ENCODE measurements around the gene UCP2.
"Not testable (repeated sequence)": the region's sequence is repeated elsewhere in the genome, so short reads cannot be mapped to it uniquely, and the experiment has no call there.

Gene UCP2

DNA sequence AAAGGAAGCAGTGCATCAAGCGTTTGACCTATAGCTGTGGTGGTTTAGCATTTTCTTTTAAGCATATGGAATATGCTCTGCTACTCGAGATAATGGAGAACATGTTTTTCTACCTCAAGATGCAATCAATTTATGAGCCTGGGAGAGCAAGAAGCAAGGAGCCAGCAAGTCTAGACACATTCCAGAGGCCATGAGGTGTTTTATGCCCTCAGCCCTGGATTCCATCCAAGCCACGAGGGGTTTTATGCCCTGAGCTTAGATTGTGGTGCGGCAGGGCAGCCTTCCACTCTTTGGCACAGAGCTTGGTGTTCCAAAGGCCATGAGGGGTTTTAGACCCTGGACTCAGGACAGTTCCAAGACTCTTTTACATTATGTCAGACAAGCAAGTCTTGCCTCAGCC is 43.5 kb downstream of the UCP2 start:
- no peak for DNase-seq

DNA sequence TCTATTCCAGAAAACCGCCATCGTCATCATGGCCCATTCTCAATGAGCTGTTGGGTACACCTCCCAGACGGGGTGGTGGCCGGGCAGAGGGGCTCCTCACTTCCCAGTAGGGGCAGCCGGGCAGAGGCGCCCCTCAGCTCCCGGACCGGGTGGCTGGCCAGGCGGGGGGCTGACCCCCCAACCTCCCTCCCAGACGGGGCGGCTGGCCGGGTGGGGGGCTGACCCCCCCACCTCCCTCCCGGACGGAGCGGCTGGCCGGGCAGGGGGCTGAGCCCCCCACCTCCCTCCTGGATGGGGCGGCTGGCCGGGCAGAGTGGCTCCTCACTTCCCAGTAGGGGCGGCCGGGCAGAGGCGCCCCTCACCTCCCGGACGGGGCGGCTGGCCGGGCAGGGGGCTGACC is 46.6 kb downstream of the UCP2 start:
- not testable (repeated sequence) for DNase-seq

DNA sequence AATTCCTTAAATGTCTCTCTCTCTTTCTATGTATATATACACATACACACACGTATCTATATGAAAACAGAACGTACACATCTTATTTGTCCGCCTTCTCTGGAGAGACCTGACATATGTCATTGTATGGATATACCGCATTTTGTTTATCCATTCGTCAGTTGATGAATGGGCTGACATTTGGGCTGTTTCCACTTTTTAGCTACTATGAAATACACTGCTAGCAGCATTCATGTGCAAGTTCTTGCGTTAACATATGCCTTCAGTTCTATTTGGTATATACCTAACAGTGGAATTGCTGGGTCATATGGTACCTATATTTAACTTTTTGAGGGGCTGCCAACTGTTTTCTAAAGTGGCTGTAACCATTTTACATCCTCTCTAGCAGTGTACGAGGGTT is 49.9 kb downstream of the UCP2 start:
- DNase-seq, result no peak

DNA sequence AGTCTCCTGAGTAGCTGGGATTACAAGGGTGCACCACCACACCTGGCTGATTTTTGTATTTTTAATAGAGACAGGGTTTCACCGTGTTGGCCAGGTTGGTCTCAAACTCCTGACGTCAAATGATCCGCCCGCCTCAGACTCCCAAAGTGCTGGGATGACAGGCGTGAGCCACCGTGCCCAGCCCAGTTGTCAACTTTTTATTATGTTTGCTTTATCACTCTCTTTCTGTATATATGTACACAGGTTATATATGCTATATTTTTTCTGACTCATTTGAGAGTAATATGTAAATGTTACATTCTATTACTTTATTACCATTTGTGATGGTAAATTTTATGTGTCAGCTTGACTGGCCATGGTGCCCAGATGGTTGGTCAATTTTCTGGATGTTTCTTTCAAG is 50.7 kb downstream of the UCP2 start:
- no peak for DNase-seq

DNA sequence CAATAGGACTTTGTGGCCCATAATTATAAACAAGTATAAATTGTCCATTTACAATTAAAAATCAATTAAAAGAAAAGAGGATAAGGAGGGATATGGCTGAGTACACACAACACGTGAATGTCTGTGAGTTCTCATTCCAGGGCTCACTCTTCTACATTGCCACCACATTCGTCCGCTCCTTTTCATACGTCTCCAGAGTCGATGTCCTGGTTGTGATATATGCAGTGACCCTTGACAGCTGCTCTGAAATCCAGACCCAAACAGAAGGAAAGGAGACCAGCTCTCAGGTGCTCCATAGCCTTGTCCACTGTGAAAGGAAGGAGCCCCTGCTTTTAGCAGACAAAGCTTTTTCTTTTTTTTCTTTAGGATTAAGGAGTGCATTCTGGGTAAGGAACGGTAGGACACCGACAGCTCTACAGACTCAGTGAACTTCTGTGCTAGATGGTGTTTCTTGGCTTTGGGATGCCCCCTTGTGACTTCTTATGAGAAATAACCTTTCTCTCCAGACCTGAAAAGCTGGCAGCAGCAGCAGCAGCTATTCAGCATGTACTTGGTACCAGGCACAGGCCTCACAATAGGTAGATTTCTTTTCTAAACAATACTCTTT is 51.5 kb downstream of the UCP2 start:
- DNase-seq, result peak in 1 of 2 donors; percentile 28

DNA sequence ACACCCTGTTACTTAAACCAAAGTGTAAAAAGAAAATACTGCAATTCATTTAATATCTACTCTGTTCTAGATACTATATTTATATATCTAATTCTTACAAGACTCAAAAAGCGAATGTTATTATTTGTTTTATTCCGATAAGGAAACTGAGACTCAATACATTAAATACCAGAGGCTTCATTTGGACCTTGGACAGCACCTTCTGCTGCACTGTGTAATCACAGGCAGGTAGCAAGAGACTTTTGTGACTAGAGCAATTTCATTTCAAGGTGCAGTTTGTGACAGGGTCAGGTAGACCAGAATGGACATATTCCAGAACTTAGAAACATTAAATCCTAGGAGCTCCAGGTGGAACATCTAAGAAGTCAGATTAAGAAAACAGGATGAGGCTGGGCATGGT is 53.3 kb downstream of the UCP2 start:
- no peak for DNase-seq
